HG02938 (cell line): ENCODE results near the gene NECTIN1.

Experiments used
- ATAC-seq: cut with Tn5 transposase; IDR thresholded peaks from one replicate; pipeline ENCODE4 v1.9.1; 2021; ENCODE audit warnings: mild to moderate bottlenecking, moderate library complexity; ENCODE audit not compliant: unreplicated experiment

The NECTIN1 gene

DNA sequence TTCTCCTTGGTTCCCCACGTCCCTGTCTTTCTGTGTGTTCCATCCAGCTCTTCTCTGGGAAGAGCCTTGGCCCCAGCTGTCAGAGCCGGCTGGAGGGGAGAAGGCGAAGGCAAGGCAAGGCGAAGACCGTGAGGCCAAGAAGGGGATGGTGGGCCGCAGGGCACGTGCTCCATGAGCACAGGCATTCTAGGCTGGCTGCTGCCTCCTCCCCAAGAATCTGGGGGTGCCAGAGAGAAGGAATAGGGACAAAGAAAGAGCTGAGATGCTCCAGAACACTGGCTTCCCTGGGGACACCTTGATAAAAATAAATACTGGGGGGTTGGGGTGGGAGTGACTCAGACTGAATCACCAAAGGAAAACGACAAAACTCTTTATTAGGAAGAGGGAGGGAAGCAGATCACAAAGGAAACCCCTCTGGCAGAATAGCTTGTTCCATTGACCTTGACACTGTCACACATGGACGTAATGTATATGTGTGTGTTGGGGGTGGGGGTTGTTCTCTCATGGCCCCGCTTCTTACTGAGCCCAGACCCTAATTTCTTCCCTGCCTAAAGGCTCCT, 52.5 kb downstream of the NECTIN1 start:
- no peak for ATAC-seq

DNA sequence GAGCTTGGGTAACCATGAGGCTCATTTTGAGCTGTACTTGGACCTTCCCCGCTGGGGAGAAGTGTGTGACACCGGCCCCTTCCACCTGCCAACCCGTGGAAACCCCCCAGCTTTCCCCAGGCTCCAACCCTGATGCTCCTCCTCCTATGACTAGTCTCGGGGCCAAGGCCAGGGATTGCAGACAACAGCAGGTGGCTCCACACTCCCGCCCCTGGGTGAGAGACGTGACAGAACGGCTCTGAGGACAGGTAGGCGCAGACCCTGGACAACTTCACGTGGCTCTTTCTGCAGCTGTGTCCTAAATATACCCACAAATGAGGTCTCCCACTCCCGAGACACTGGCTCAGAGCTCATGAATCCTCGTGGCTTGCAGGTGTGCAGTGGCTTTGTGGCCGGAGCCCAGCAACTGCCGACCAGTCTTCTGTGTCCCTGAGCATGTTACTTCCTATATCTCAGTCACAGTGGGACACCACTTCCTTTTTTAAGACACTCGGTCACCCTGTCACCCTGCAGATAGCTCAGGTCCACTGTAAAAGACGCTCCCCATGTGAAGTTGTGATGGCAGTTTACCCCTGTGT, 55.2 kb downstream of the NECTIN1 start:
- peak; percentile 87 for ATAC-seq

GRCh38 chr11:119673052-119673758, 55.8 kb downstream of the NECTIN1 start:
- no peak for ATAC-seq

GRCh38 chr11:119672597-119672996, 56.4 kb downstream of the NECTIN1 start:
- no peak for ATAC-seq

GRCh38 chr11:119671561-119672015, 57.4 kb downstream of the NECTIN1 start:
- no peak for ATAC-seq

DNA sequence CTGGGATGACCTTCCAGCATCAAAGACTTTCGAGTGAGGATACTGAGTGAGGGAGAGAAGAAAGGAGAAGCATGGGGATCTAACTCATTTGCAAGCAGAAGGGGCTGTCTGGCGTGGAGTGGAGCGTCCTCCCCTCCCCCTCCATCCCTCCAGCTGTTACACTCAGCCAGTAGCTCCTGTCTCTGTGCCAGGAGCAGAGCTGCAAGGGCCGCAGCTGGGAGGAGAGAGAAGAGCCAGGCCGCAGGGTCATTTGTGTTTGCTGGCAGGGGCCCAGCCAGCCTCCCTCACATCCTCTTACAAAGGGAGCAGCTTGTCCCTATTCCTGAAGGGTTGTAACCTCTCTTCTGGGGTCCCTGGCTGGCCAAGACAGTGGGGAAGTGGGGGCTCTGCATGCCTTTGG, 57.9 kb downstream of the NECTIN1 start:
- no peak for ATAC-seq

- no peak for ATAC-seq
These were observed 59.5 kb downstream of the NECTIN1 start for GRCh38 chr11:119669487-119669886.

- ATAC-seq: no peak
These were observed 60.3 kb downstream of the NECTIN1 start for GRCh38 chr11:119668676-119669075.

DNA sequence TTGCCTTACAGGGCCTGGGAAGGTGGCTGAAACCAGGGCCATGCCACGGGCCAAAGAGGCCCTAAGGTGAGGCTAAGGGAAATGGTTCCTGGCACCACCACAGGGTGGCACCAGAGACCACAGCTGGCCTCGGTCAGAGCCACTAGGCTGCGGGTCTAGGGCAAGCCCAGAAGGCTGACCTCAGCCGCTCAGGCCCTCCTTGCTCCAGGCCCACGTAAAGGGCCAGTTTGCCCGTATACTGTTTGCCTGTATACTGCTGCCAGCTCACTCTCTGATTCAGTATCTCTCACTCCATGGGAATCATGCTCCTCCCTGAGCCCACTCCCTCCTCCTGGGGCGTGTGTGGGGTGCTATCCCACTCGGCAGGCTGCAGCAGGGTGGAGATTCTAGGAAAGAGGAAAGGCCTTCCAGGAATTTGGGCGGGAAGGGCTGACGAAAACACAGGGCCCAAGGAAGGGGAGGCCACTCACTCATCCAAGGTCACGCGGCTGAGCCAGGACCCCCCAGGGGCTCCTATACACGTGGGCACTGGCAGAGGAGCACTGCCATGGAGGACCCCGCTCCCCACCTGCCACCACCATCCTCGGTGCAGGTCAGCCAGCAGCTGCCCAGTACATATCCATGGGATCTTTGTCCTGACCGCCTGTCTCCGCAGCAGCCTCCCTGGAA, 62.4 kb downstream of the NECTIN1 start:
- ATAC-seq: no peak

DNA sequence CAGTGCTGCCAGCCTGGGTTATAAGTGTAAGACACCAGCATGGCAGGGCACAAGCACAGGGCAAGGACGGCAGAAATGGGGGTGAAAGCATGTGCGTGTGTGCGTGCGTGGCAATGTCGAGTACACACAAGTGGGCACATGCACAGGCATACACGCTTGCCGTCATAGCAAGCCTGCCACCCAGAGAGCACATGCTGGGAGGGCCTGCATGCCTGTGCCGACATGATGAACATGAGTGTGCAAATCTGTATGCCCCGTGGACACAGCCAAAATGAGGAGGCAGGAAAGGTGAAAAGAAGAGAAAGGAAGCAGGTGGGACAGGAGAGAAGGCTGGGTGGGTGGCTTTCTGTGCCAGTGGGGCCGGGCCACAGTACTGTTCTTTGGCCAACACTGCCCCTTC, 62.9 kb downstream of the NECTIN1 start:
- no peak for ATAC-seq

GRCh38 chr11:119664701-119665420, 64.1 kb downstream of the NECTIN1 start:
- ATAC-seq: no peak

DNA sequence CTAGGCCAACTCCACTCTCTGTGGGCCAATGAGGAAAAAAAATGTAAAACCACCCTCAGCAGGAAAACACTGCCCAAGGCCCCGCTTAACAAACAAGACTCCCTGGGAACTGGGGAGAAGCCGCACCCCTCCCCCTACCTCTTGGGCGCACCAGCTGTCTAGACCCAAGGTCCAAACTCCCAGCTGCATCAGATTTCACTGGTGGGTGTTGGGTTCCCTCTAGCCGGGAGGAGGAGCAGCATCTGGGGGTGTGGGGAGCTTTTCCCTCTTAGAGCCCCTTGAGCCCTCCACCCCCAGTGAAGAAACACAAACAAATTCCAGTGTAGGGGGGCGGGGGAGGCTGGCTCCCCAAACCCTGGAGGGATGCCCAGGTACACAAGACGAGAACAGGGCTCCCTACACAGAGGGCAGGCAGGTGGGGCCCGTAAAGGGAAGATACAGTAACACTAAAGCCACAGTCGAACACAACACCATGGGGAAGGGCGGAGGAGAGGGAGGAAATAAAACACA, 64.9 kb downstream of the NECTIN1 start:
- ATAC-seq: no peak

DNA sequence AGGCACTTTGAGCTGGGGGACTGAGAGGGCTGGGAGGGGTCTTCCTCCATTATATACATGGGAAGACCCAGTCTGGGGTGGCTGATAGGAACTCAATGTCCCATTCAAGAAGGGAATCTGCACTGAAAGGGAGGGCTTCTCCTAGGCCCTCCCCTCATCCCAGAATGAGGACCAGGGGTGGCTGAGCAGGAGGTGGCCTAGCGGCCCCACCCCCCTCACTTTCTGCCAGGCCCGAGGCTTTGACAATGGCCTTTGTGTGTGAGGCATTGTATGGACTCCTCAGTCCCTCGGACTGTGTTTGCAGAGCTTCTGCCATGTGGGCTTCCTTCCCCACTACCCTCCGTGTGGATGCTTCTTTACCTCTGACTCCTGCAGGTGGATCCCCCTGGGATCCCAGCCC, 65.7 kb downstream of the NECTIN1 start:
- ATAC-seq: no peak

DNA sequence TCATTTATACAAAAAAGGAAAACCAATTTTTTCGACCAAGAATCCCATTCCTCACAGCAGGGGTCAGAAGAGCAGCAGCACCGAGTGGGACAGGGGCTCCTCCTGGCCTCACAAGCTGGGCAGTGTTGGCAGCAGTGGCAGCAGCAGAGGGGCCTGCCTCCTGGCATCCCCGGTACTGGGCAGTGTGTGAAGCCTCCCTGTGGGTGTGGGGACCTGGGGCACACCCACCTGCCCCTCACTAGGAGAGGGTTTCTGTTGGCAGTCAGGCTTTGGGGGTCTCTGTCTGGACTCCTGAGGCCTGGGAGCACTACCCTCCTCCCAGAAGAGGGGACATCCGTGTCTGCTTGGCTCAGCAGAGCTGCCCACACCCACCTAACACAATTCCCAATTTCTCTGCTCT, 67.8 kb downstream of the NECTIN1 start:
- ATAC-seq: no peak

GRCh38 chr11:119659971-119660723, 68.9 kb downstream of the NECTIN1 start:
- ATAC-seq: no peak

GRCh38 chr11:119652907-119653659, 75.9 kb downstream of the NECTIN1 start:
- no peak for ATAC-seq

DNA sequence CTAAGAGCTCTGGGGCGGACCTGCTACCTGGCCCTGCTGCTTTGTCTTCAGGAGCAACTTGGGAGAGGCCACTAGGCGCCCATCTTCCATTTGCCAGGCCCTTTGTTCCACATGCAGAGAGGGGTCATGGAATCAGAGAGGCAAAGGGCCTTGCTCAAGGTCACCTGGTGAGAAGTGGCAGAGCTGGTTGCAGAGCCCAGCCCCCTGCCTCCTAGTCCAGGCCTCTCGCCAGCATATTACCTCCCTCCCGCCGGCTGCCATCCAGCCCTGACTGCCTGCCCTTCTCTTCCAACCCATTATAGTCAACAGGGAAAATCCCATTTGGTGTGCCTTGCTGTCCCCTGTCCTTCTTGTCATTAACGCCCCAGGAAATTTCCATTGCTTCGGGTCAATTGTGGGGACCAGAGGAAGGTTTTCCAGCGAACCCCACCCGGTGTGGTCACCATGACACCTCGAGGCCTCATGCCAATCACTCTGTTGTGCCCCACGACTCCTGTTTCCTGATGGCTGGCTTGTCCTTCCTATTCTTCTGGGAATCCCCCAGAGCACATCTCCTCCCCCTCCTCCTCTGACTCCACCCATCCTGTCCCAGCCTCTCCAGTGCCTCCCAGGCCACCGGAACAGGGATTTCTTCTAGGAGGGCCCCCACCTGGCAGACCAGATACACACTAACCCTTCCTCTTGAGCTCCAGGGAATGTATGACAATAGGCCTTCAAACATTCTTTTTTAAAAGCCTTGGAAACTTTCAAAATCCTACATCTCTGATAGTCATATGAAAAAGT, 77.0 kb downstream of the NECTIN1 start:
- ATAC-seq: no peak

GRCh38 chr11:119650251-119650650, 78.7 kb downstream of the NECTIN1 start:
- no peak for ATAC-seq

GRCh38 chr11:119647254-119647653, 81.7 kb downstream of the NECTIN1 start:
- no peak for ATAC-seq
